Stimulated activated CD4-positive, alpha-beta T cell treated with anti-CD3 and anti-CD28 coated beads, TNF-alpha, amount 100 ng/mL, for 1 hour (primary cell): ENCODE data around the gene PPP1R14B.
A peak's percentile ranks its signal among the peaks of the same experiment; 100 is the strongest.
"Not testable (repeated sequence)": the region's sequence is repeated elsewhere in the genome, so short reads cannot be mapped to it uniquely, and the experiment has no call there.

Experiments used
- DNase-seq, 3 donors: peaks; one replicate each; pipeline ENCODE4 v3.0.0-alpha.2; 2020; ENCODE audit warnings: low read depth in 3 of 3, low spot score in 1 of 3

PPP1R14B gene

GRCh38 chr11:64246621-64246870, 197 bp downstream of the PPP1R14B start:
- DNase-seq, result not testable (repeated sequence)

- DNase-seq, result peak; percentile 50 to 72 (median 63)
Measured at GRCh38 chr11:64245797-64246620, 734 bp downstream of the PPP1R14B start.

GRCh38 chr11:64245401-64245796, 1.3 kb downstream of the PPP1R14B start:
- DNase-seq, result peak in 2 of 3 donors; percentile 33 to 60

- no peak for DNase-seq
Measured at GRCh38 chr11:64244966-64245365, 1.8 kb downstream of the PPP1R14B start.

GRCh38 chr11:64244107-64244506, 2.6 kb downstream of the PPP1R14B start:
- DNase-seq, result no peak

- no peak for DNase-seq
Measured at GRCh38 chr11:64243236-64243854, 3.4 kb downstream of the PPP1R14B start.

GRCh38 chr11:64241491-64242374, 5.0 kb downstream of the PPP1R14B start:
- DNase-seq, result peak in 1 of 3 donors; percentile 100

GRCh38 chr11:64241241-64241490, 5.6 kb downstream of the PPP1R14B start:
- peak in 2 of 3 donors; percentile 100 for DNase-seq

GRCh38 chr11:64240435-64241240, 6.1 kb downstream of the PPP1R14B start, which contains the start of gene FKBP2:
Gene FKBP2, plus strand, starts transcription at chr11:64241095. Its CDS starts 1,293 bp downstream, at chr11:64242388.
- peak; percentile 95 to 97 (median 97) for DNase-seq

GRCh38 chr11:64239662-64240434, 6.9 kb downstream of the PPP1R14B start:
- no peak for DNase-seq

- DNase-seq, result no peak
Measured at GRCh38 chr11:64238999-64239398, 7.7 kb downstream of the PPP1R14B start.

- DNase-seq, result no peak
Measured at GRCh38 chr11:64238076-64238475, 8.7 kb downstream of the PPP1R14B start.

GRCh38 chr11:64237484-64237951, 9.2 kb downstream of the PPP1R14B start:
- no peak for DNase-seq

GRCh38 chr11:64235437-64236161, 11.1 kb downstream of the PPP1R14B start:
- no peak for DNase-seq

- DNase-seq, result no peak
Measured at GRCh38 chr11:64234647-64235379, 11.9 kb downstream of the PPP1R14B start.

GRCh38 chr11:64233913-64234586, 12.7 kb downstream of the PPP1R14B start, which contains the start of gene VEGFB:
Gene VEGFB, plus strand, starts transcription at chr11:64234584. Its CDS starts 250 bp downstream, at chr11:64234834.
- peak in 2 of 3 donors; percentile 57 to 63 for DNase-seq

GRCh38 chr11:64232967-64233315, 13.8 kb downstream of the PPP1R14B start:
- no peak for DNase-seq
